Stimulated activated CD4-positive, alpha-beta T cell treated with anti-CD3 and anti-CD28 coated beads, Interleukin-1b, Interleukin-23, amount 100 ng/mL, for 48 hours (primary cell): ENCODE results near the gene ACVR2A.

Source experiments
- DNase-seq: peaks from one replicate; pipeline ENCODE4 v3.0.0-alpha.2; 2020

ACVR2A gene

DNA sequence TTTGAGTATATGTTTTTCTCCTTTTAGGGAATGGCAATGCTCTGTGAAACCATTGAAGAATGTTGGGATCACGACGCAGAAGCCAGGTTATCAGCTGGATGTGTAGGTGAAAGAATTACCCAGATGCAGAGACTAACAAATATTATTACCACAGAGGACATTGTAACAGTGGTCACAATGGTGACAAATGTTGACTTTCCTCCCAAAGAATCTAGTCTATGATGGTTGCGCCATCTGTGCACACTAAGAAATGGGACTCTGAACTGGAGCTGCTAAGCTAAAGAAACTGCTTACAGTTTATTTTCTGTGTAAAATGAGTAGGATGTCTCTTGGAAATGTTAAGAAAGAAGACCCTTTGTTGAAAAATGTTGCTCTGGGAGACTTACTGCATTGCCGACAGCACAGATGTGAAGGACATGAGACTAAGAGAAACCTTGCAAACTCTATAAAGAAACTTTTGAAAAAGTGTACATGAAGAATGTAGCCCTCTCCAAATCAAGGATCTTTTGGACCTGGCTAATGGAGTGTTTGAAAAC is 82.3 kb downstream of the ACVR2A start:
- no peak for DNase-seq

DNA sequence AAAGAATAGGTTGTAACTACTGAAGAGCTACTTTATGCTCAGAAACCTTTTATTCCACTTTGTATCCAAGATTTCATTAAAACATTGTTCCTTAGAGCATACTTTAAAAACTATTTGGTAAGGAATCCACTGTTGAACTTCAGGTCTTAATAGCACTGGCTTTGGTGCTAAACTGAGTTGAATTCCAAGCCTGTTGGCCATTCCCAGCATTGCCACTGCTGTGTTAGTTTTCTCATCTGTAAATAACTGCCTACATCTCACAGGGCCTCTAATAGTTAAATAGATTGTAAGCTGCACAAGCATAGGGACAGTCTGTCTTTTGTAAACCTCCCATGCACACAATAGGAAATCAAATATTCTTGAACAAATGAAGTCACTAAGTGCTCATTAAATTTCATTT is 89.1 kb downstream of the ACVR2A start:
- no peak for DNase-seq

DNA sequence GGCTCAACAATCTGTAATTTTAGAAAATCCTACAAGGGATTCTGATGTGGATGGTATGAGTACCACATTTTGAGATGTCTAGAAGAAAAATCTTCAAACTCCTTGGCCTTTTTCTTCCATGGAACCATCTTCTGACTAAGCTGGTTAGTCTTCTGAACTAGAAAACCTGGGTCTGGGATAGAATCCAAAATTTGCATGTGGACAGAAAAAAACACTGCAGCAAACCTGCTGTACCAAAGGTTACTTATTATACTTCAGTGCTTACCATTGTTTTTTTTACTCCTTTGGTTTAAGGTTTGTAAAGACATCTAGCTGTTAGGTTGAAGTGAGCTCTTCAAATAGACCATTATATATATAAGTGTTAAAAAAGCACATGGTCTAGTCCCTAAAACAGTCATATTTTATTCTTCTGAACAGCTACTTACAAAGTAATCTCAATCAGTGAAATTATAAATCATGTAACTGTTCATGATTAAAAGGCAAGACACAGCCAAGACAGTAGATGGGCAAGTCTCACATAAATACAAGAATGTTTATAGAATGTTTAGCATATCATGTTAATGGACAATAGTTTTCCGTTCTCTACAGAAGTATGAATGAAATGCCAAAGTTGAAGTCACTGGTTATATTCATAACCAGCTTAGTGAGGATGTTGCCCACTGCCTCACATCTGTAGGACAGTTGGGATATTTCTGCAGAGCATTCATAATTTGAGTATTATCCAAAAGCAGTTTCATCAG is 90.2 kb downstream of the ACVR2A start:
- DNase-seq, result no peak

DNA sequence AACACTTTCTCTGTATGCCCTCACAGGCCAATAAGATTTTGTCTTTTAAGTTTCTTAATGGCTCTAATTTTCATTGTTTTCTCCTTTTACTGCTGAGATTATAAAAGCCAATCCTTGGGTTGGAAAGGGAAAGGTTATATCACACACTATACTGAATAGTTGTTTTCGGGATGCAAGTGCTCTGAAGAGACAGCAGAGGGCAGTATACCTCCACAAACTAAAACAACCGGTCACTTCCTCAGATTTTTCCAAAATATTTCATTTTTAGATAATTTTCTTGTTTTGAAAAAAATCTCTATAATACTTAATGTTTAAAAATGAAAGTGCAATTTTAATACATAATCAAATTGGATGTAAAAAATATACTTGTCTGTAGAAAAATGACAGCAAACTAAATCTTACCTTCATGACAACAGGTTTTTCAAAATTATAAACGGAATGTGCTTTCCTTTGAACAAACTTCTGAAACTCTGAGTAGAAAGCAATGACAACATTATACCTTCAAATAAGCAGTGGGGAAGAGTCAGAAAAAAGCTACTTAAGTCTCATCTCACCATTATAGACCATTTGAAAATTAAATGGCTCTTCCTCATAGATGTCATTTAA is 93.0 kb downstream of the ACVR2A start:
- no peak for DNase-seq

DNA sequence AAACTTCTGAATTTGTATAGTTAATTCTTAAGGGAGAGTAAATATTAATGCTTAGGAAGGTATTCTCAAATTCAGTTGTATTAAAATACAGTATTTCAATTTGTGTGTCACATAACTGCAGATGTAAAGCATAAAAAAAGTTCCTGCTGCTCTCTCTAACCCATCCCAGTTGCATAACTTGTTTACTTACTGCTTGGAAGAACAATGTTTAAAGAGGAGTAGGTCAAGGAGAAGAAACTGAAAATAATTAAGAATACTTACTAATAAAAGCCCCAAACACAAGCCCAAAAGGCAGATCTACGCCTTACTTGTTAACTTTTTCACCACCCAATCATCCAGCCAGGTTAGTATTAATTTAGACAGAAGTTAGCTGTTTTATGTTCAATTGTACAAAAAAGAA is 94.5 kb downstream of the ACVR2A start:
- DNase-seq, result no peak

DNA sequence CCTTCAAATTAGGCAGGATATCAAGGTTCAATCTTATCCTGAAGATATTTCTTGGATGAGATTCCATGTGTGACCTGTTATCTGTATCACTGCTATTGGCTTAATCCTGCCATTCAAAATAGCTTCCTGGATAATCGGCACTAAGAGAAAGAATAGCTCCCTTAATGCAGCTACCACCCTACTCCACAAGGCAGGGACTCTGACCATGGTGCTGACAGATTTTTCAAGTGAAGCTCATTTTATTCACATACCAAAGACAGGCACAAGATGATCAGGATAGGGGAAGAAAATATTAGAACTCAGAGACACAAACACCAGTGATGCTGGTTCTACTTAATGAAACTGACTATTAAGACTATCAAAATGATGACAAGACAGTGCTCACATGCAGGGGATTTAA is 100.8 kb downstream of the ACVR2A start:
- DNase-seq, result no peak

DNA sequence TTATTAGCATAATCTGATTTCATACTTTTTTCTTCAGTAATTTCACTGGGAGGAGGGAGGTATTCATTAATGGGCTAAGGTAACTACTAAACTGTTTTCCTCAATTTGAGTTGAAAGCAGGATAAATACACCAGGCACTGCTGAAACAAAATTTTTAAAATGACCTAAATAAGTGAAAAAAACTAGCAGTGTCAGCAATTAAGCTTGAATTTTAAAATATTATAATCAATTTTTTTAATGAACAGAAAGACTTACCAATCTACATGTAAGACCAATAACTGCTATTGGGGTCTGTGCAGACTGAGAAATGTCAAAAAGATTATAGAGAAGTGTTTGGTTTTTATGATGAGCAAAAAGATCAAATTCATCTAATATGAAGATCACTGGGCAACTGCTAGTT is 107.3 kb downstream of the ACVR2A start:
- no peak for DNase-seq

DNA sequence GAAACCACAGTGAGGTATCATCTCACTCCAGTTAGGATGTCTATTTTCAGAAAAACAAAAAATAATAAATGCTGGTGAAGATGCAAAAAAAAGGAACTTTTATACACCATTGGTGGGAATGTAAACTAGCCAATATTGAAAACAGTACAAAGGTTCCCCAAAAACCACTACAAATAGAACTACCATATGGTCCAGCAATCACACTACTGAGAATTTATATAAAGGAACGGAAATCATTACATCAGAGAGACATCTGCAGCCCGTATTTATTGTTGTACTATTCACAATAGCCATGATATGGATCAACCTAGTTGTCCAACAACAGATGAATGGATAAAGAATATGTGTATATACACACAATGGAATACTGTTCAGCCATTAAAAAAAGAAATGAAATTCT is 123.7 kb downstream of the ACVR2A start:
- no peak for DNase-seq

DNA sequence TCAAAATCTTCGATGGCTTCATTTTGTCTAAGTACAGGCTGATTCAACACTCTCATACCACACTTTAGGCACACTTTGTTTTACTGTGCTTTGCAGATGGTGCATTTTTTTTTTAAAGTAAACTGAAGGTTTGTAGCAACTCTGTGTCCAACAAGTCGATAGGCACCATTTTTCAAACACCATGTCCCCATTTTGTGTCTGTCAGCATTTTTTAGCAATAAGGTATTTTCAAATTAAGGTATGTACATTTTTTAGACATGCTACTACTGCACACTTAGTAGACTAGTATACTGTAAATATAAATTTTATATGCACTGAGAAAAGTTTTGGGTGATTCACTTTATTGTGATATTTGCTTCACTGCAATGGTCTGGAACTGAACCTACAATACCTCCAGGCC is 131.3 kb downstream of the ACVR2A start:
- no peak for DNase-seq

DNA sequence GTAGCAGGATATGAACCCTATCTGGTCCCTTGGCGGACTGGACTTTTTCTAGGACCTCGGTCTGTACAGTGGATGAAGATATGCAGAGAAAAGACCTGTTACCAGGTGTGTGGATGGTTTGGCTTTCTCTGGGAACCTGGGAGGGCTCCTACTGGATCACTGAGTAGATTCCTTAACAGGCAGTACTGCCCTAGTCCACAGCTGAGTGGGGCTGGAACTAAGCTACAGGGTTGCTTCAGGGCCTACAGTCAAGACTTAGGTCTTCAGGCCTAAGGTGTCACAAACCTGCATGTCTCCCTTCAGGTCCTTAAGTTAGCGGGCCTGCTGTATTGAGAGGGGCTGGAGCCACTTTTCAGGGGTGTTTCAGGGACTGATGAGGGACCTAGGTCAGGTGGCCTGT is 132.8 kb downstream of the ACVR2A start:
- no peak for DNase-seq
